Neural progenitor cell (in vitro differentiated cells): ENCODE results near the gene PCDH15. TPM values are rescaled to one million over a fixed set of nuclear protein-coding genes. Genes with fewer than 3 reads are reported as not detected.

Experiments
- DNase-seq: peaks from one replicate; pipeline ENCODE4 v3.0.0-alpha.2; 2016; ENCODE audit warnings: low spot score
- H2AFZ ChIP-seq: fragments of 200-600 bp; sonication (generic); replicated peaks from 2 replicates; pipeline ENCODE4 v1.6.1; 2016; ENCODE audit warnings: antibody characterized with exemption
- H3F3A ChIP-seq: fragments of 200-600 bp; sonication (generic); 2 replicates; pipeline ENCODE4 v1.6.1; 2016; ENCODE audit warnings: antibody characterized with exemption, low read depth
- H3K27ac ChIP-seq: fragments of 200-600 bp; sonication (generic); 2 replicates; pipeline ENCODE4 v1.5.1; 2016; ENCODE audit warnings: mild to moderate bottlenecking
- H3K27me3 ChIP-seq: fragments of 200-600 bp; sonication (generic); 2 replicates; pipeline ENCODE4 v1.6.1; 2016; ENCODE audit warnings: mild to moderate bottlenecking, moderate library complexity
- H3K36me3 ChIP-seq: fragments of 200-600 bp; sonication (generic); 2 replicates; pipeline ENCODE4 v1.5.1; 2016
- H3K4me1 ChIP-seq: fragments of 200-600 bp; sonication (generic); 2 replicates; pipeline ENCODE4 v1.6.1; 2016; ENCODE audit warnings: mixed run types
- H3K4me2 ChIP-seq: fragments of 200-600 bp; sonication (generic); 2 replicates; pipeline ENCODE4 v1.6.1; 2016
- H3K4me3 ChIP-seq: fragments of 200-600 bp; sonication (generic); 2 replicates; pipeline ENCODE4 v1.5.1; 2016
- H3K79me2 ChIP-seq: fragments of 200-600 bp; sonication (generic); 2 replicates; pipeline ENCODE4 v1.6.1; 2016; ENCODE audit warnings: low read depth
- H3K9ac ChIP-seq: fragments of 200-600 bp; sonication (generic); 2 replicates; pipeline ENCODE4 v1.6.1; 2016
- H3K9me3 ChIP-seq: fragments of 200-600 bp; sonication (generic); 2 replicates; pipeline ENCODE4 v1.5.1; 2016; ENCODE audit warnings: low read depth
- H4K20me1 ChIP-seq: fragments of 200-600 bp; sonication (generic); 2 replicates; pipeline ENCODE4 v1.6.1; 2016; ENCODE audit warnings: low read depth
- H3K27ac Mint-ChIP-seq: 3 replicates; pipeline ENCODE4 v1.8.0; 2021; ENCODE audit warnings: mixed read lengths
- H3K27me3 Mint-ChIP-seq: 2 replicates; pipeline ENCODE4 v1.8.0; 2022; ENCODE audit warnings: low read depth, mild to moderate bottlenecking, inconsistent platforms, moderate library complexity, mixed read lengths; ENCODE audit not compliant: insufficient read depth
- H3K36me3 Mint-ChIP-seq: 3 replicates; pipeline ENCODE4 v1.8.0; 2021; ENCODE audit warnings: mixed read lengths
- H3K4me1 Mint-ChIP-seq: 3 replicates; pipeline ENCODE4 v1.8.0; 2021; ENCODE audit warnings: mixed read lengths
- H3K4me3 Mint-ChIP-seq: 3 replicates; pipeline ENCODE4 v1.8.0; 2021; ENCODE audit warnings: mild to moderate bottlenecking, moderate library complexity, mixed read lengths
- H3K9me3 Mint-ChIP-seq: 3 replicates; pipeline ENCODE4 v1.8.0; 2020; ENCODE audit warnings: mixed read lengths
- EZH2 ChIP-seq: fragments of 200-600 bp; sonication (generic); IDR thresholded peaks from 2 replicates; pipeline ENCODE4 v1.6.1; 2017; ENCODE audit warnings: antibody characterized with exemption, mild to moderate bottlenecking, moderate library complexity
- EZH2phosphoT487 ChIP-seq: fragments of 200-600 bp; sonication (generic); IDR thresholded peaks from 2 replicates; pipeline ENCODE4 v1.6.1; 2017; ENCODE audit warnings: antibody characterized with exemption
- total RNA-seq: library from RNA; depleted of rRNA; stranded (reverse); fragments of >200 nt; gene quantifications from 2 replicates; pipeline ENCODE4 v1.2.3, GENCODE V29; 2015; ENCODE audit warnings: low replicate concordance
- TF ChIP-seq, protein P1 (sequence below): fragments of 200-600 bp; sonication (generic); IDR thresholded peaks from 2 replicates; pipeline ENCODE4 v1.5.1; 2017; ENCODE audit warnings: antibody characterized with exemption, mild to moderate bottlenecking

PCDH15 gene
- total RNA-seq, 1 donor from 2014 or later = 0.17 TPM

DNA sequence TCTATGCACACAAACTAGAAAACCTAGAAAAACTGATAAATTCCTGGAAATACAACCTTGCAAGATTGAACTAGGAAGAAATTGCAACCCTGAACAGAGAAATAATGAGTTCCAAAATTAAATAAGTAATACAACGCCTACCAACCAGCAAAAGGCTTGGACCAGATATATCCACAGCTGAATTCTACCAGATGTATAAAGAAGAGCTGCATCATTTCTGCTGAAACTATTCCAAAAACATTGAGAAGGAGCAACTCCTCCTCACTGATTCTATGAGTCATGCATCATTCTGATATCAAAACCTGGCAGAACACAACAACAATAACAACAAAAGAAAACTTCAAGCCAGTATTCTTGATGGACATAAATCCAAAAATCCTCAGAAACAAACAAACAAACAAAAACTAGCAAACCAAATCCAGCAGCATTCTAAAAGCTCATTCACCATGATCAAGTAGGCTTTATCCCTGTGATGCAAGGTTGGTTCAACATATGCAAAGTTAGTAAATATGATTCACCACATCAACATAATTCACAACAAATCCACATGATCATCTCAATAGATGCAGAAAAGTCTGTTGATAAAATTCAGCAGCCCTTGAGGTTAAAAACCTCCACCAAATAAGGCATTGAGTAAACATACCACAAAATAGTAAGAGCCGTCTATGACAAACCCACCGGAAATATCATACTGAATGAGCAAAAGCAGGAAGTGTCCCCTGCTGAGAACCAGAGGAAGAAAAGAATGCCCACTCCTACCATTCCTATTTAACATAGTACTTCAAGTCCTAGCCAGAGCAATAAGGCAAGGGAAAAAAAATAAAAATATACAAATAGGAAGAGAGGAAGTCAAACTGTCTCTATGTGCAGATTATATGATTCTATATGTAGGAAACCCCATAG lies 98.2 kb downstream of the PCDH15 start:
- Mint-ChIP-seq H3K9me3 (peaks cover 4% of the 10 kb centered on the region), H3K36me3 (no peaks in the 10 kb centered on the region), H3K27me3 (peaks cover 2% of the 10 kb centered on the region), H3K4me1 (peaks cover 3% of the 10 kb centered on the region), H3K4me3 (no peak overlapping the region), H3K27ac (no peak overlapping the region)
- no peak for DNase-seq
- no peaks in the 10 kb centered on the region for H3F3A ChIP-seq
- H3K9me3 ChIP-seq = no peaks in the 10 kb centered on the region
- no peak overlapping the region for H3K4me3 ChIP-seq
- H3K4me2 ChIP-seq = no peak overlapping the region
- TF ChIP-seq EZH2 (no peak), EZH2phosphoT487 (no peak)
- TF ChIP-seq, protein P1, sequence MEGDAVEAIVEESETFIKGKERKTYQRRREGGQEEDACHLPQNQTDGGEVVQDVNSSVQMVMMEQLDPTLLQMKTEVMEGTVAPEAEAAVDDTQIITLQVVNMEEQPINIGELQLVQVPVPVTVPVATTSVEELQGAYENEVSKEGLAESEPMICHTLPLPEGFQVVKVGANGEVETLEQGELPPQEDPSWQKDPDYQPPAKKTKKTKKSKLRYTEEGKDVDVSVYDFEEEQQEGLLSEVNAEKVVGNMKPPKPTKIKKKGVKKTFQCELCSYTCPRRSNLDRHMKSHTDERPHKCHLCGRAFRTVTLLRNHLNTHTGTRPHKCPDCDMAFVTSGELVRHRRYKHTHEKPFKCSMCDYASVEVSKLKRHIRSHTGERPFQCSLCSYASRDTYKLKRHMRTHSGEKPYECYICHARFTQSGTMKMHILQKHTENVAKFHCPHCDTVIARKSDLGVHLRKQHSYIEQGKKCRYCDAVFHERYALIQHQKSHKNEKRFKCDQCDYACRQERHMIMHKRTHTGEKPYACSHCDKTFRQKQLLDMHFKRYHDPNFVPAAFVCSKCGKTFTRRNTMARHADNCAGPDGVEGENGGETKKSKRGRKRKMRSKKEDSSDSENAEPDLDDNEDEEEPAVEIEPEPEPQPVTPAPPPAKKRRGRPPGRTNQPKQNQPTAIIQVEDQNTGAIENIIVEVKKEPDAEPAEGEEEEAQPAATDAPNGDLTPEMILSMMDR = no peak
- no peaks in the 10 kb centered on the region for H4K20me1 ChIP-seq
- H3K36me3 ChIP-seq = no peaks in the 10 kb centered on the region
- H3K79me2 ChIP-seq = no peaks in the 10 kb centered on the region
- H3K9ac ChIP-seq = no peak overlapping the region
- H3K4me1 ChIP-seq = no peaks in the 10 kb centered on the region
- no peaks in the 10 kb centered on the region for H3K27me3 ChIP-seq
- no peak overlapping the region for H3K27ac ChIP-seq
- no peak overlapping the region for H2AFZ ChIP-seq

DNA sequence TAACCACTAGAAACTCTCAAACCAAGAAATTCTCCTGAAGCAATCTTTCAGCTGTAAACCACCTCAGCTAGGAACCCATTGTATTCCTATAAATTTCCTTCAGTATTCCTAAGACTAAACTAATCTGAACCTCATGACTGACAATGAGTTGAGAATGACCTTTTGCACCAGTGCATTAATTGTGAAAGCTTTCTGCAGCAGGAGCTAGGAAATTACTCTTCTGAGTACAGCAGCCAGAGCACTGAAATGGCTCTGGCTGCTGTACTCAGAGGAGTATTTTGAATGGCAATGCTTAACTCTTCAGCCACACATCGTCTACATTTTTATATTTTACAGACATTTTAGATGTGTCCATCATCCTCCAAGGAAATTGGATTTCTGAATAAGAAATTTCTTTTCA lies 109.7 kb downstream of the PCDH15 start:
- no peaks in the 10 kb centered on the region for H3K27me3 ChIP-seq
- Mint-ChIP-seq H3K27ac (no peak overlapping the region), H3K36me3 (no peaks in the 10 kb centered on the region), H3K4me3 (no peak overlapping the region), H3K9me3 (no peaks in the 10 kb centered on the region), H3K4me1 (peaks cover 3% of the 10 kb centered on the region), H3K27me3 (no peaks in the 10 kb centered on the region)
- no peaks in the 10 kb centered on the region for H3K9me3 ChIP-seq
- no peaks in the 10 kb centered on the region for H3K4me1 ChIP-seq
- no peak overlapping the region for H3K4me2 ChIP-seq
- no peaks in the 10 kb centered on the region for H4K20me1 ChIP-seq
- H3K27ac ChIP-seq = no peak overlapping the region
- DNase-seq = no peak
- no peaks in the 10 kb centered on the region for H3F3A ChIP-seq
- H3K36me3 ChIP-seq = no peaks in the 10 kb centered on the region
- no peak overlapping the region for H3K9ac ChIP-seq
- TF ChIP-seq, protein P1 = no peak
- no peak for TF ChIP-seq EZH2
- H3K79me2 ChIP-seq = no peaks in the 10 kb centered on the region
- no peak overlapping the region for H2AFZ ChIP-seq
- H3K4me3 ChIP-seq = no peak overlapping the region

DNA sequence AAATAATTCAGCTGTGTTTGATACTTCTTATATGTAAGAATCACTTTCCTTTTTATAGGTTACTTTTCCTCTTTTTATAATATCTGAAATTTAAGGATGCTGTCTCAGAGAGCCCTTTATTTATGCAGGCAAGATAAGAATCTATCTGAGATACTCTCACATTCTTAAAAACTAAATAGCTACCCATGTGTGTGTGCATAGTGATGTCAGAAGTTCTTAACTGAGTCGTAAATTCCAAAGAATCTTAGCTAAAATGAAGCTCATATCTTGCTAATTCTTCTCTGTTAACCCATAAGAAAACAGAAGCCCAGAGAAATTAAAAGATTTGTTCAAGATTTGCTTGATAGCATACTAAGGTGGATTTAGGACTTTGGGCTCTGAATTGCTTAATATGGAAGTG lies 118.5 kb downstream of the PCDH15 start:
- Histone ChIP-seq H3K9me3 (no peaks in the 10 kb centered on the region), H2AFZ (no peak overlapping the region), H4K20me1 (no peaks in the 10 kb centered on the region), H3K4me3 (no peak overlapping the region), H3K79me2 (no peaks in the 10 kb centered on the region), H3K4me2 (no peak overlapping the region), H3K27ac (no peak overlapping the region), H3K9ac (no peak overlapping the region), H3K27me3 (no peaks in the 10 kb centered on the region), H3K4me1 (no peaks in the 10 kb centered on the region), H3F3A (no peaks in the 10 kb centered on the region), H3K36me3 (no peaks in the 10 kb centered on the region)
- Mint-ChIP-seq H3K9me3 (no peaks in the 10 kb centered on the region), H3K36me3 (no peaks in the 10 kb centered on the region), H3K4me3 (no peak overlapping the region), H3K27me3 (no peaks in the 10 kb centered on the region), H3K4me1 (no peaks in the 10 kb centered on the region), H3K27ac (no peak overlapping the region)
- TF ChIP-seq, protein P1 = no peak
- TF ChIP-seq EZH2phosphoT487 (no peak), EZH2 (no peak)
- no peak for DNase-seq
